Breast epithelium (tissue), 4 donors: ENCODE measurements around the gene SRGAP1. TPM values are rescaled to one million over a fixed set of nuclear protein-coding genes. Genes with fewer than 3 reads are reported as not detected.
A peak's percentile ranks its signal among the peaks of the same experiment; 100 is the strongest.

Experiments
- DNase-seq, 2 donors: peaks; one replicate each; pipeline ENCODE4 v3.0.0-alpha.2; 2019; ENCODE audit warnings: low spot score in 2 of 2
- H3K27ac ChIP-seq, 2 donors: fragments of 200-600 bp; sonication (generic) in 1 of 2; one replicate each; pipeline ENCODE4 v1.5.1; 2016 to 2019; ENCODE audit warnings: mild to moderate bottlenecking in 1 of 2
- H3K27me3 ChIP-seq, 2 donors: fragments of 200-600 bp; sonication (generic) in 1 of 2; one replicate each; pipeline versions ENCODE4 v1.5.1 to v1.6.0; 2017 to 2019; ENCODE audit warnings: control low read depth in 1 of 2, mild to moderate bottlenecking in 1 of 2
- H3K36me3 ChIP-seq: fragments of 200-600 bp; one replicate; pipeline ENCODE4 v1.5.1; 2019
- H3K4me1 ChIP-seq, 2 donors: fragments of 200-600 bp; sonication (generic); one replicate each; pipeline ENCODE4 v1.5.1; 2016 to 2019; ENCODE audit warnings: control low read depth in 1 of 2
- H3K4me3 ChIP-seq, 3 donors: fragments of 200-600 bp; sonication (generic); 1 replicate in 2 of 3; 2 replicates in 1 of 3; pipeline ENCODE4 v1.5.1; 2016 to 2019; ENCODE audit warnings: mild to moderate bottlenecking in 3 of 3, moderate library complexity in 2 of 3
- H3K9me3 ChIP-seq, 2 donors: fragments of 200-600 bp; sonication (generic) in 1 of 2; one replicate each; pipeline ENCODE4 v1.5.1; 2016 to 2019; ENCODE audit warnings: control low read depth in 1 of 2
- POLR2A ChIP-seq: fragments of 450-650 bp; IDR thresholded peaks from one replicate; pipeline ENCODE4 v1.6.1; 2016; ENCODE audit warnings: antibody characterized with exemption, mild to moderate bottlenecking, moderate library complexity
- POLR2AphosphoS5 ChIP-seq, 3 donors: sonication (generic); formaldehyde crosslinking; IDR thresholded peaks; one replicate each; pipeline ENCODE4 v1.6.1; 2017; ENCODE audit warnings: antibody characterized with exemption in 3 of 3
- intact Hi-C: fragments of 100-400 bp; cut with DNase I; formaldehyde crosslinking; loops from one replicate; pipeline ENCODE4 v1.15.1; 2023; ENCODE audit warnings: low total_unique reads
- total RNA-seq, 3 donors: library from RNA; depleted of rRNA; stranded (reverse); fragments of >200 nt; gene quantifications; one replicate each; pipeline ENCODE4 v1.1.0, GENCODE V29; 2016
- TF ChIP-seq, protein P1 (sequence below), 3 donors: fragments of 450-650 bp; IDR thresholded peaks; one replicate each; pipeline ENCODE4 v1.5.1; 2016 to 2017; ENCODE audit warnings: antibody characterized with exemption in 3 of 3, mild to moderate bottlenecking in 3 of 3, moderate library complexity in 3 of 3

The SRGAP1 gene
- total RNA-seq, 3 donors from 2014 or later = 20.3 to 58.7 (median 29.3) TPM

DNA sequence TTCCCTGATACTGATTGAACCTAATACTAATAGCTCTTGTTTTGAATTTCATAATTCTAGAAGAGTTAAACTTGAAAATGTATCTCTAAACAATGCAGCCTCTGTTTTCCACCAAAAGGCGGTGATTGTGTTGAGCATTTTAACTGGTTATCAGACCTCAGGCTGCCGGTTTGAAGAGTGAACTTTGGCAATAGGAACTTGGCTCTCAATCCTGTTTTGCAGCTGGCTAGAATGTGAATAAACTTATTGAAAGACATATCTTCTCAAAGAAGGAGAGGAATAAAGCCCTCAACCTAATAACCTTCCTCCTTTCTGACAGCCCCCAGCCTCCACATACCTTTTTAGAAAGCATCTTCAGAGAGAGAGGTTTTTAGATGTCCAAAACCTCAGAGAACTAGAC is 105.4 kb downstream of the SRGAP1 start:
- TF ChIP-seq POLR2AphosphoS5 (IDR thresholded peaks at IDR 0.05) (no peak), POLR2A (no peak)
- TF ChIP-seq, protein P1, sequence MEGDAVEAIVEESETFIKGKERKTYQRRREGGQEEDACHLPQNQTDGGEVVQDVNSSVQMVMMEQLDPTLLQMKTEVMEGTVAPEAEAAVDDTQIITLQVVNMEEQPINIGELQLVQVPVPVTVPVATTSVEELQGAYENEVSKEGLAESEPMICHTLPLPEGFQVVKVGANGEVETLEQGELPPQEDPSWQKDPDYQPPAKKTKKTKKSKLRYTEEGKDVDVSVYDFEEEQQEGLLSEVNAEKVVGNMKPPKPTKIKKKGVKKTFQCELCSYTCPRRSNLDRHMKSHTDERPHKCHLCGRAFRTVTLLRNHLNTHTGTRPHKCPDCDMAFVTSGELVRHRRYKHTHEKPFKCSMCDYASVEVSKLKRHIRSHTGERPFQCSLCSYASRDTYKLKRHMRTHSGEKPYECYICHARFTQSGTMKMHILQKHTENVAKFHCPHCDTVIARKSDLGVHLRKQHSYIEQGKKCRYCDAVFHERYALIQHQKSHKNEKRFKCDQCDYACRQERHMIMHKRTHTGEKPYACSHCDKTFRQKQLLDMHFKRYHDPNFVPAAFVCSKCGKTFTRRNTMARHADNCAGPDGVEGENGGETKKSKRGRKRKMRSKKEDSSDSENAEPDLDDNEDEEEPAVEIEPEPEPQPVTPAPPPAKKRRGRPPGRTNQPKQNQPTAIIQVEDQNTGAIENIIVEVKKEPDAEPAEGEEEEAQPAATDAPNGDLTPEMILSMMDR (IDR thresholded peaks at IDR 0.05) = no peak
- H3K27me3 ChIP-seq = no peaks in the 10 kb centered on the region
- intact Hi-C loops = no loop called here
- peak overlapping the region in 1 of 3 donors; percentile 23 for H3K4me3 ChIP-seq
- H3K9me3 ChIP-seq = no peaks in the 10 kb centered on the region
- H3K36me3 ChIP-seq = no peaks in the 10 kb centered on the region
- no peak for DNase-seq
- peak overlapping the region; percentile 69 to 72 for H3K27ac ChIP-seq
- H3K4me1 ChIP-seq = peaks cover 5 to 6% of the 10 kb centered on the region in 2 donors

DNA sequence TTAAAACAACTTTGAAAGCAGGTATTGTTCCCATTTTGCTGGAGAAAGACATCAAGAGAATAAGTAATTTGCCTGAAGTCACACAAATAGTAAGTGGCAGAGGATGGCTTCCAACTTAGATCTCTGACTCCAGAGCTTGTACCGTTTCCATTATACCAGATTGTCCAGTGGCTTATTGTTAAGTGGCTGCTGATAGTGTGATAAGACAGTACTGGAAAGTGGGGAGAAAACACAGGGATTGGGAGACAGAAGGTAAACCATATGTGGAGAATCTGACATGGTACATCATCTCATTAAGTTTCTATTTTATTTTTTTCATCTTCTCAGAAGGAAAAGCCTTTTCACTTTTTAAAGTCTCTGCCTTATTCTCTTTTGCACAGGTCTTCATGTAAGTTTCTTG is 108.5 kb downstream of the SRGAP1 start:
- Histone ChIP-seq H3K36me3 (no peaks in the 10 kb centered on the region), H3K4me1 (peaks cover 5 to 6% of the 10 kb centered on the region in 2 donors), H3K27ac (no peak overlapping the region), H3K27me3 (no peaks in the 10 kb centered on the region), H3K4me3 (no peak overlapping the region), H3K9me3 (no peaks in the 10 kb centered on the region)
- DNase-seq = no peak
- intact Hi-C loops = no loop called here
- TF ChIP-seq POLR2A = no peak
- TF ChIP-seq, protein P1 (IDR thresholded peaks at IDR 0.05) = no peak
- no peak for TF ChIP-seq POLR2AphosphoS5 (IDR thresholded peaks at IDR 0.05)

DNA sequence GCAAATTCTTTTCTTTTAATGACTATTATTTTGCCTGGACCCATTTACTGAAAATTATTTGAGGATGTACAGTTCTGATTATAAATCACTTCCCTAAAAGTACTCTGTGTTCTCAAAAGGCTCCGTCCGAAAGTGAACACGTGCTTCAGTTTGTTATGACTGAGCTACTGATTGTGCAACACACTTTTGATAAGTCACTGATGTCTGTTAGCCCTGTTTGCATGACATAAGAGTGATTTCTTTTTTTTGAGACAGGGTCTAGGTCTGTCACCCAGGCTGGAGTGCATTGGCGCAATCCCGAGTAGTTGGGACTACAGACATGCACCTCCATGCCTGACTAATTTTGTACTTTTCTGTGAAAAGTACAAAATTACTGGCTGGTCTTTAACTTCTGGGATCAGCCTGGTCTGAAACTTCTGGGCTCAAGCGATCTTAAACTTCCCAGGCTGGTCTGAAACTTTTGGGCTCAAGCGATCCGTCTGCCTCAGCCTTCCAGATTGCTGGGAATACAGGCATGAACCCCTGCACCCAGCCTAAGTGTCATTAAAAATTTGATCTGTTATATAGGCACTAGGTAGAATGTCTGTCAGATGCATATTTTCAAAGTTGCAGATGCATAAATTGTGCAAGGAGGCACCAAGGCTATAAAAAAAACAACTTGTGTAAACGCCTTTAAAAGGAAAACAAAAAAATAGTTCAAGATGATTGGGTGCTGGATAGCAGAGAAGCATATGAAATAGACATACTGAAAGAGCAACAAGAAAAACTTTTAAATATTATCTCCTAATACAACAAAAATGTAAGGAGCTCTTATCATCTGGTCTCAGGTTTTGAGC is 111.5 kb downstream of the SRGAP1 start:
- H3K36me3 ChIP-seq = no peaks in the 10 kb centered on the region
- H3K4me3 ChIP-seq = no peak overlapping the region
- intact Hi-C loops = no loop called here
- peak overlapping the region; percentile 0 to 55 for H3K27ac ChIP-seq
- no peaks in the 10 kb centered on the region for H3K27me3 ChIP-seq
- peak in 1 of 2 donors; percentile 29 for DNase-seq
- H3K4me1 ChIP-seq = no peaks in the 10 kb centered on the region
- H3K9me3 ChIP-seq = no peaks in the 10 kb centered on the region
- TF ChIP-seq POLR2A (no peak), POLR2AphosphoS5 (IDR thresholded peaks at IDR 0.05) (peak; percentile 32 to 92 (median 65))

DNA sequence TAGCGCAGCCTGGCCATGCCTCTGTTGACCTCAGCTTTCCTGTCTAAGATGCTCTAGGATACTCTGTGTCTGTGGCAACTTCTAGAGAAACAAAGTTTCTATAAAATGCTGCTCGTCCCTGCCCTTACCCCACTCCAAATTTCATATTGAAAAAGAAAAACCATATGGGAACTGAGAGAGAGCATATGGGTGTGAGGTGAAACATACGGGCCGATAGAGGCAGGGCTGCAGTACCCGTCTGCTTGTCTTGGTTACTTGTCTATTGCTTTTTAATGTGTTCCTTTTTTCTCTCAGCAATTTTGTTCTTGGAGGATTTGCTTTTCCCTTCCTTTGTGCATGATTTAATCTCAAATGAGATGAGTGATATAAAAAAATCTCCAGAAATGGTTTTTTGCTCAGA is 113.0 kb downstream of the SRGAP1 start:
- no peak for DNase-seq
- Histone ChIP-seq H3K4me3 (no peak overlapping the region), H3K27ac (no peak overlapping the region), H3K9me3 (no peaks in the 10 kb centered on the region), H3K4me1 (no peaks in the 10 kb centered on the region), H3K27me3 (no peaks in the 10 kb centered on the region), H3K36me3 (no peaks in the 10 kb centered on the region)
- intact Hi-C loops = no loop called here
- TF ChIP-seq POLR2A = no peak
- TF ChIP-seq, protein P1 (IDR thresholded peaks at IDR 0.05) = no peak
- TF ChIP-seq POLR2AphosphoS5 (IDR thresholded peaks at IDR 0.05) = no peak

DNA sequence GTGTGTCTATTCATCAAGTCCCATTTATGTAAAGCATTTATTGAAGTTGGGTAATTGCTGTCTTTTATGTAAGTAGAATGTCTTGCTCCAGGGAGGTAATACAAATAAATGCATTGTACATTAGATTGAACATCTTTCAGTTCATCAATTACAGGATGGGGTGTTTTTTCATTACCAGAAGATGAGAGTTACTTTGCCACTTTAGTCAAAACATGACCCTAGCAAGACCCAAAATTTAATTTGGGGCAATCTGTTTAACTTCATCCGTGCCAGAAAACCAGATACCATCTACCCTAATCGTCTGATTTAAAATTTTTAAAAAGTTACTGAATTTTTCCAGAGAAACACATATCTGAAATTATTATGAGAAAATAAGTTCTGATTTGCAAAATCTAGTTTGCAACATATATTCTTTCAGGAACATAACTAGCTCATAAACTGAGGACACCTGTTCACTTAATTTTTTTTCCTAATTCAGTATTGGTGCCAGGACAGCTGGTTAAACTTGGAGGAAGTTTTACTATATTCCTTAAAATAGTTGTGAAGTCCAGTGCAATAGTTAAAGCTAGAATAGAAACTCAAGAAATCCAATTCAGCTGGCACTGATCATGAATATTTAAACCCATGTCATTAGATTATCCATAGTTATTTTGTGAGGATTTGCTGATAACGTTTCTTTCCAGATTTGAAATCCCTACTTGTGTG is 114.5 kb downstream of the SRGAP1 start:
- intact Hi-C loops = no loop called here
- H3K4me3 ChIP-seq = no peak overlapping the region
- TF ChIP-seq POLR2A = no peak
- no peak for TF ChIP-seq POLR2AphosphoS5 (IDR thresholded peaks at IDR 0.05)
- TF ChIP-seq, protein P1 (IDR thresholded peaks at IDR 0.05) = no peak
- H3K36me3 ChIP-seq = no peaks in the 10 kb centered on the region
- no peaks in the 10 kb centered on the region for H3K9me3 ChIP-seq
- H3K27me3 ChIP-seq = no peaks in the 10 kb centered on the region
- H3K27ac ChIP-seq = no peak overlapping the region
- DNase-seq = no peak
- no peaks in the 10 kb centered on the region for H3K4me1 ChIP-seq
